AG04450 (cell line): ENCODE measurements around the gene ODAPH. TPM values are rescaled to one million over a fixed set of nuclear protein-coding genes. Genes with fewer than 3 reads are reported as not detected.

Experiments
- CTCF ChIA-PET: fragments of 300-600, 350-600 bp; formaldehyde crosslinking; extraction: SDS; loops from one replicate; lab custom pipeline; 2022; ENCODE audit warnings: antibody characterized with exemption, inconsistent platforms; lab: Charles Lee
- POLR2A ChIA-PET: fragments of 350-600 bp; formaldehyde crosslinking; extraction: SDS; loops from one replicate; lab custom pipeline; 2021; ENCODE audit warnings: antibody characterized with exemption, inconsistent platforms; lab: Yijun Ruan, JAX
- DNase-seq: peaks from one replicate; pipeline ENCODE4 v3.0.0-alpha.2; 2011; ENCODE audit warnings: low read depth, low spot score
- H3K27ac ChIP-seq: one replicate; pipeline ENCODE4 v1.5.1; 2012; ENCODE audit warnings: low read depth, low read length, control low read depth
- H3K27me3 ChIP-seq: one replicate; pipeline ENCODE4 v1.6.0; 2012; ENCODE audit warnings: low read length; ENCODE audit not compliant: control insufficient read depth, insufficient read depth
- H3K4me3 ChIP-seq: 2 replicates; pipeline ENCODE4 v1.5.1; 2011; ENCODE audit warnings: mild to moderate bottlenecking, low read depth, low read length, control low read depth
- H3K9me3 ChIP-seq: 2 replicates; pipeline ENCODE4 v1.5.1; 2012; ENCODE audit warnings: low read length; ENCODE audit not compliant: control insufficient read depth, insufficient read depth
- CTCF ChIP-seq: IDR thresholded peaks from 2 replicates; pipeline ENCODE4 v1.5.1; 2011; ENCODE audit warnings: low read depth, low read length, control low read depth, inconsistent platforms
- polyA plus RNA-seq: library from polyadenylated mRNA; depleted of rRNA; stranded (reverse); fragments of >200 nt; gene quantifications from 2 replicates; pipeline ENCODE4 v1.2.3, GENCODE V29; 2011; rRNA removed

ODAPH gene
- polyA plus RNA-seq, 1 experiment = not detected

DNA sequence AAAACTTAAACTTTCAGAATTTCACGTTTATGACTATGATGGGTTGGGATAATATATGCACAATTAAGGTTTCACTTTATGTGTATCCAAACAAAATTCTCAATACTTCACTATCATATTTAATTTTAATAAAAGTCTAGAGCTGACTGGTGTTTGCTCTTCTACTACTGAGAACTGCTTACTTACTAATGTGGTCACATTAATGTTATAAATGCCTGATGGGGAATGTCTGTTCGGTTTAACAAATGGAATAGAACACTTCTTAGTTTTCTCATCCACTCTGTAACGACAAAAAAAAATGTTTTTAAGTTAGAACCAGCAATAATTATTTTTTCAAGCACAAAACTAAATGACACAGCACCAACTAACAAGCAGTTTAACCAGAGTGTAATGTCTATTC, 40.2 kb downstream of the ODAPH start:
- no peak for DNase-seq
- H3K4me3 ChIP-seq = no peak overlapping the region
- H3K9me3 ChIP-seq = no peaks in the 10 kb centered on the region
- POLR2A ChIA-PET = no interaction called here
- CTCF ChIA-PET = no interaction called here
- peaks cover 4% of the 10 kb centered on the region for H3K27me3 ChIP-seq
- H3K27ac ChIP-seq = no peak overlapping the region
- TF ChIP-seq CTCF = no peak

- ChIA-PET POLR2A (no interaction called here), CTCF (no interaction called here)
- DNase-seq = peak; percentile 1
- Histone ChIP-seq H3K27ac (no peak overlapping the region), H3K9me3 (no peaks in the 10 kb centered on the region), H3K27me3 (no peaks in the 10 kb centered on the region), H3K4me3 (no peak overlapping the region)
- no peak for TF ChIP-seq CTCF
Observed at GRCh38 chr4:75598390-75598789, 42.5 kb downstream of the ODAPH start.

- no peak for DNase-seq
- Histone ChIP-seq H3K4me3 (no peak overlapping the region), H3K9me3 (no peaks in the 10 kb centered on the region), H3K27me3 (no peaks in the 10 kb centered on the region), H3K27ac (no peak overlapping the region)
- CTCF ChIA-PET = no interaction called here
- no peak for TF ChIP-seq CTCF
- POLR2A ChIA-PET = no interaction called here
Observed at GRCh38 chr4:75599647-75600046, 43.8 kb downstream of the ODAPH start.

DNA sequence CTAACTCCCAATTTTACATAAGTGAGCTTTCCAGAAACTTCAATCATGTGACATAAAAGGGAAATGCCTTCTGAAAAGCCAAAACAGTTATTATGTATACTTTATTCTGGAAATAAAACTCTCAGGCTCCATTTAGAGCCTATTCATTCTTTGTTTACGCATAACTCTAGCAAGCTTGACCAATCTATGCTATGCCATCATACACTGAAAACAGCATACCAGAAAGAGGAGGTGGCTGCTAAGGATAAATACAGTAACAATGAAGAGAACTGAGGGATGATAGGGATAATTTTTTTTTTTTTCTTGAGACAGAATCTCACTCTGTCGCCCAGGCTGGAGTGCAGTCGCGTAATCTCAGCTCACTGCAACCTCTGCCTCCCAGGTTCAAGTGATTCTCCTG, 50.1 kb downstream of the ODAPH start:
- H3K9me3 ChIP-seq = no peaks in the 10 kb centered on the region
- TF ChIP-seq CTCF = no peak
- CTCF ChIA-PET = interaction anchor here (0.7 kb wide), 1 partner anchor 308 kb away, joined by 4 read pairs; no protein-coding TSS in a partner anchor

GRCh38 chr4:75612306-75612705, 56.4 kb downstream of the ODAPH start:
- Histone ChIP-seq H3K27me3 (no peaks in the 10 kb centered on the region), H3K27ac (no peak overlapping the region), H3K9me3 (no peaks in the 10 kb centered on the region), H3K4me3 (no peak overlapping the region)
- ChIA-PET POLR2A (no interaction called here), CTCF (interaction anchor here (0.6 kb wide), 1 partner anchor 79 kb away, joined by 3 read pairs; no protein-coding TSS in a partner anchor)
- no peak for DNase-seq
- no peak for TF ChIP-seq CTCF

More for the DNA sequence above, 50.1 kb downstream of the ODAPH start:
- no peak overlapping the region for H3K27ac ChIP-seq
- no peak for DNase-seq
- POLR2A ChIA-PET = interaction anchor here (0.6 to 0.7 kb wide), 2 partner anchors 18 to 487 kb away, joined by 3 read pairs; no protein-coding TSS in a partner anchor
- no peak overlapping the region for H3K4me3 ChIP-seq
- no peaks in the 10 kb centered on the region for H3K27me3 ChIP-seq

Other genes starting within 250 kb of the ODAPH start
- gene RCHY1, start 41.7 kb upstream of the ODAPH start, polyA plus RNA-seq = 29.2 and 34.0 TPM in 2 replicates
- 10.9 and 15.1 TPM in 2 replicates for gene THAP6, start 41.6 kb upstream of the ODAPH start, polyA plus RNA-seq
- gene CDKL2, start 74.5 kb downstream of the ODAPH start, polyA plus RNA-seq = 0.19 and 0.29 TPM in 2 replicates
- 139 and 179 TPM in 2 replicates for gene G3BP2, start 117.3 kb downstream of the ODAPH start, polyA plus RNA-seq
- 99.6 and 142 TPM in 2 replicates for gene USO1, start 168.5 kb downstream of the ODAPH start, polyA plus RNA-seq